ENCODE data around the gene CYCS.

Gene CYCS

DNA sequence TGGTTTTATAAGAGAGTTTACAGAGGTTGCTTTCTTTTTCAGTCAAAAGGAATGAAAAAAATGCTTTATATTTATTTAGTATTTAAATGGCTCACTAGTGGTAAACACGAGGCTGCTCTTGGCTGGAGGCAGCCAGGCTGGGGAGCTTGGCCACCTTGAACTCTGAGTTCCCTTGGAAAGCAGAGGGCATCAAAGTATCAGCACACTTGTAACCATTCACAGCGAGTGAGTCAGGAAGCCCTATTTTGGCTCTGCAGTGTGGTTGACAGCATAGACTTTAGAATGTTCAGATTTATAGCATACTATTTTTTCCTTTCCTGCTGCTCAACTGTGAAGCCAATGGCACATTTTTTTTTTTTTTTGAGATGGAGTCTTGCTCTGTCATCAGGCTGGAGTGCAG, 51.6 kb downstream of the CYCS start:
- DNase-seq (ENCODE audit: low read depth in 1 of 2, low spot score in 1 of 2), result no peak
